Glomerular endothelial cell (primary cell): ENCODE data around the gene TPBGL. TPM values are rescaled to one million over a fixed set of nuclear protein-coding genes. Genes with fewer than 3 reads are reported as not detected.

Experiments used
- DNase-seq: peaks from one replicate; pipeline ENCODE4 v3.0.0-alpha.2; 2011; ENCODE audit warnings: low read depth, low spot score; ENCODE audit errors: extremely low read depth
- total RNA-seq: library from RNA; depleted of rRNA; stranded (reverse); fragments of >200 nt; gene quantifications from 2 replicates; pipeline ENCODE4 v1.2.3, GENCODE V29; 2015

Gene TPBGL
- total RNA-seq, 1 donor from 2014 or later = 1.3 TPM

GRCh38 chr11:75244052-75244814 lies 3.7 kb downstream of the TPBGL start:
- no peak for DNase-seq

DNA sequence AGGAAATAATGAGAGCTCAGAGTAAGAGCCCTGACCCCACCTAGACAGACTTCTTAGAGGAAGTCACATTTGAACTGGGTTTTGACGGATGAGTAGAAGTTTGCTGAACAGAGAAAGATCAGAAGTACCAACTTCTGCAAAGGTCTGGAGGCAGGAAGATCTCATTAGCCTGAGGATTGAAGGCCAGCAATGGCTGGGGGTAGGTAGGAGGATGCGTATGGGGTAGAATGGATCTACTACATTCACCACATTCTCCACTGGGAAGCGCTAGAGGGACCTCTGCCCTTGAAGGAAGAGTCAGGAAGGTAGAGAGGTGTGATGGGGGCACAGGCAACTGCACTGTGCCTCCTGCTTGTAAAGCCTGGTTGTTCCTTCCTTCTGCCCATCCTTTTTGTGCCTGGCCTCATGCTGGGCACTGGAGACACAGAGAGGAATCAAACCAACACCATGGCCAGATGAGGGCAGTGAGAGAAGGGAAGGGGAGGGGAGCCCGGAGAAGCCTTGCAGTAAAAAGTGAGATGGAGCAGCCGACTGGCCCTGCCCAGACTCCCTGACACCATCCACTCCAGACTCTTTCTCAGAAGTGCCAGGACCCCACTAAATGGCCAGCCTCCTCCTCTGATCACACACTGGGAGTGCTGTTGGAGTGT lies 4.9 kb downstream of the TPBGL start:
- DNase-seq = no peak

- no peak for DNase-seq
Measured at GRCh38 chr11:75246006-75246670, 5.6 kb downstream of the TPBGL start.

- DNase-seq = no peak
Measured at GRCh38 chr11:75246671-75247350, 6.2 kb downstream of the TPBGL start.

DNA sequence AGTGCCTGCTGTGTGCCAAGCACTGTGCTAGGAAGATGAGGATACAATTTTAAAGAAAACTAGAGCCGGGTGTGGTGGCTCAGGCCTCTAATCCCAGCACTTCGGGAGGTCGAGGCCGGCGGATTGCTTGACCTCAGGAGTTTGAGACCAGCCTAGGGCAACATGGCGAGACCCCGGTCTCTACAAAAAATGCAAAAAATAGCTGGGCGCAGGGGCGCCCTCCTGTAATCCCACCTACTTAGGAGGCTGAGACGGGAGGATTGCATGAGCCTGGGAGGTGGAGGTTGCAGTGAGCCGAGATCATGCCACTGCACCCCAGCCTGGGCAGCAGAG lies 8.3 kb downstream of the TPBGL start:
- DNase-seq = no peak

DNA sequence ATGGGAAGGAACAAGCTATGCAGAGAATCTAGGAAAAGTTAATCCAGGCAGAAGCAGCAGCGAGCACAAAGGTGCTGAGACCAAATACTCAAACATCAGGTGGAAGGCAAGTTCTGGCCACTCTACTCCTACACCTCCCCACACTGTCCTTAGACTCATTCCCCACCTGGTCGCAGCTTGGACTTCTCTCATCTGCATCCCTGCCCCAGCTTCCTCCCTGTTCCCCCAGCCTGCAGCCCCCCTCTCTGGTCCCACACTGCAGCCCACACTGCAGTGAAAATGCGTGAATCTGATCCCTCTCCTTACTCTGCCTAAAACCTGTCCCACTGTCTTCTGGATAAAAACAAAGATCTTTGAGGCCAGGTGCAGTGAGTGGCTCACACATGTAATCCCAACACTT lies 9.1 kb downstream of the TPBGL start:
- DNase-seq = no peak

DNA sequence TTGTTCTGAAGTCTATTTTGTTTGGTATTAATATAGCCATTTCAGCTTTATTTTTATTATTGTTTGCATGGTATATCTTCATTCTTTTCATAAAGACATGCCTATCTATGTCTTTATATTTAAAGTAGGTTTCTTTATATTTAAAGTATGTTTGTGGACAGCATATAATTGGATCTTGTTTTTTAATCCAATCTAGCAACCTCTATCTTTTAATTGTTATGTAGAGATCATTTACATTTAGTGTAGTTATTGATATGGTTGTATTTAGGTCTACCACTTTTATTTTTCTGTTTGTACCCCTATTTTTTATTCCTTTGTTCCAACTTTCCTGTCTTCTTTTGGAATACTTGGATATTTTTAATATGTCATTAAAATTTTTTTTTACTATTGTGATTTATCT lies 13.8 kb downstream of the TPBGL start:
- no peak for DNase-seq

GRCh38 chr11:75260396-75261170 lies 20.0 kb downstream of the TPBGL start:
- DNase-seq = no peak

GRCh38 chr11:75261902-75262361 lies 21.4 kb downstream of the TPBGL start:
- no peak for DNase-seq

DNA sequence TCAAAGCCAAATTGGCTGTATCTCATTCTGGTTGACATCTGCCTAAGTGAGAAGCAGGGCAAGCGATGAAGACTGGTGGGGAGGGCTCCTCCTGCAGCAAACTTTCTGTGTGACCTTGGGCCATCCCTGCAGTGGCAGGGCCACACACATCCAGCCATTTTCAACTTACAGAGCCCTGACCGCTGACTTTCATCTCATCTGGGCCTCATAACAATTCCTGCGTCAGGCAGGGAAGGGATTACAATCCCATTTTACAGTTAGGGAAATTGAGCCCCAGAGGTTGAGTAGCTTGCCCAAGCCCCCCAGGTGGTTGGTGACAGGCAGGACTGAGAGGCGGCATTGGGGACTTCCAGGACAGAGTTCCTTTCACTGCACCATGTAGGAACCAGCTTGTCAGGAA lies 21.9 kb downstream of the TPBGL start:
- no peak for DNase-seq

GRCh38 chr11:75262961-75263852 lies 22.6 kb downstream of the TPBGL start:
- DNase-seq = no peak

DNA sequence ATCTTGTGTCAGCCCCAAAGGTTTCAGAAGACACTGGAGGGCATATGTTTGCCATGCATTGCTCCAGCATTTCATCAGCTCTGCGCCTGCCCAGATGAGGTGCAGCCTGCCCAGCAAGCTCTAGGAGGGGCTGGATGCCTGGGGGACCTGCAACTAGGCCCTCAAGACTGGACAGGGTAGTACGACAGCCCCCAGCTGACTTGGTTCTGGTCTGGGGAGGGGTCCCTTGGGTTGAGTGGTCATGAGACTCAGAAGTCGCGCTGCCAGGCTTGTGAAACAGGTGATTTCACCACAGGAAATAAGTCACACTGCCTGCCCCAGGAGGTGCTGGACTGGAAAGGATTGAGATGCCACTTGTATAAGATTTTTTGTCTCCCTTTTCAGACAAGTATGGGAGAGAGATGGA lies 23.4 kb downstream of the TPBGL start:
- DNase-seq = no peak

DNA sequence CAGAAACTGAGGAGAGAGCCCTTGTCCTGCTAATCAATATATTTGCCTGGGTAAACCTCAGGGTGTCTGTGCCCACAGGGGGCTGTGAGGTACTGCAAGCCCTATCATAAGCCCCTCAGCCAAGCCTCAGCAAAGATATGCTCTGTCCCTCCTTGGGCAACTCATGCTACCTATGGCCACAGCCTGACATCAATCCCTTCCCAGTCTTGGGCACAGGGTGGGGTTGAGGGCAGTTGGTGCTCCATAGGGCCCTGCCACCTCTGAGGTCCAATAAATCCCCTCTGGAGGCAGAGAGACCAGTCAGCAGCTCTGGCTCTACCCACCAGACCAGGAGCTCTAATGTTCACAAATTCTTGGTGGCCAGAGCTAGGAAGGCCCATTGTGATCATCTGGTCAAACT lies 23.8 kb downstream of the TPBGL start:
- DNase-seq = no peak

- DNase-seq = no peak
Measured at GRCh38 chr11:75264971-75265370, 24.4 kb downstream of the TPBGL start.

DNA sequence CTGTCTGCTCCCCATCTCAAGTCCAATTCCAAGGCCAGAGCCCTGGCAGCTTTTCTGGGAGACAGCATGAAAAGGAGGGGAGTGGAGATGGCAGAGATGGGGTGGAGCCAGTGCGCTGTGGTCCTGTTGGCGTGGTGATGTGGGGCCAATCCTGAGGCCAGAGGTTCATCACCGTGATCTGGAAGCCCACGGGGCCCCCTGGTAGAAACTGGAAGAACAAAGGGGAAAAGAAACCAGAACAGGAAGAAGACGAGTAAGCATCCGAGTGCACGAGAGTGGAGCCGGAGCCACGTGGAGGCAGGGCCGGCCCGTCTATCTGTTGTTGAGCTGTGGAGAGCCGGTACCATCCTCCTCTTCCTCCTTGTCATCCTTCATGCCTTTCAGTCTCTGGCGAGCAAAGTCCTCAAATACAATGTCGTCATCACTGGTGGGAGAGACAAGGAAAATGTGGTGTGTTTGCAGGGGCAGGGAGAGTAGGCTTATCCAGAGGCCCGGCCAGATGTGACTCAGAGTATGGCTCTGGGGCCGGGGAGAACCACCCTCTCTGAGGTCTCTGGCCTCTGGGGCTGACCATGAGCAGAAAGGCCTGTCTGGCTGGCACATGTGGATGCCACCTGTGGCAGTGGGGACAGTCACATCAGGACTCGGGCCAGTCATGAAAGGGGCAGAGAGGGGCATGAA lies 25.4 kb downstream of the TPBGL start:
- DNase-seq = no peak

- no peak for DNase-seq
Measured at GRCh38 chr11:75267171-75267970, 26.8 kb downstream of the TPBGL start.

DNA sequence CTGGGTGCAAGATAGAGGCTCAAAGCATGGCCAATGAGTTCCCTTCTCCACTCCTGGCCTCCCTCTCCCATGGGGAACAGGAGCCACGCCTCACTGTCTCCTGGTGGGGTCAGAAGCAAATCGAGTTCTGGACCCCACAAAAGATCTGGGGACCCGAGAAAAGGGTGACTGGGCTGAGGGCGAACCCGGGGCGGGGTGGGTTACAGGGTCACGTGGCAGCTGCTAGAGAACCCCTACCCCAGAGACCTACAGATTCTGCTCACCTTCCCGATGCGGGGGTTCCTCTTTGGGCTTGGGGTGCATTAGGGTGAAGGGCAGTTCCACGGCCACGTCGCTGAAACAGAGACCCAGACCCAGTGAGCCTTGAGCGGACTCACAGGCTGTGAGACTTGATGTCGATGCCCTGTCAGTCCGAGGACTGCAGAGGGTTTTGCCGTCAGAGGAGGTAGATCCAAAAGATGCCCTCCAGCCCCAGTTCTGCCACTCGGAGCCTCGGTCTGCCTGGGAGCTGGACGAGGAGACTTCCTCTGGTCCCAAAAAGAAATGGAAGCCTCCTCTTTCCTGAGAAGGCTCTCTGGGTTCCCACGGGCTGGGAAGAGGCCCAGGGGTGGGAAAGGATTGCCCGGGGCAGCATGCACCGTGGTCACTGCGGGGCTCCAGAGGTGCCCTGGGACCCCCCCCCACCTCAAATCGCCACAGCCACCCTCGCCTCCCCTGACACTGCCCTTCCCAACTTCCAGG lies 28.2 kb downstream of the TPBGL start:
- DNase-seq = no peak

GRCh38 chr11:75269367-75269660 lies 28.7 kb downstream of the TPBGL start:
- no peak for DNase-seq
